GM12891 (cell line): Measurements from ENCODE around the gene RBFOX1.

Experiments used
- DNase-seq: peaks from one replicate; pipeline ENCODE4 v3.0.0; 2011; ENCODE audit warnings: low spot score; ENCODE audit not compliant: insufficient read length
- FAIRE-seq: peaks from 2 replicates; lab custom pipeline; 2011; peaks lifted over from hg19 to GRCh38; lab: Jason Lieb, UNC
- PAX5 ChIP-seq: IDR thresholded peaks from 2 replicates; pipeline ENCODE4 v1.6.1; 2011; ENCODE audit warnings: low read length, moderate library complexity, mild to moderate bottlenecking; ENCODE audit not compliant: insufficient read depth, severe bottlenecking
- POLR2A ChIP-seq: IDR thresholded peaks from 2 replicates; pipeline ENCODE4 v1.6.1; 2011; ENCODE audit warnings: low read depth, low read length, control low read depth
- POLR2AphosphoS5 ChIP-seq: IDR thresholded peaks from 2 replicates; pipeline ENCODE4 v1.6.1; 2011; ENCODE audit warnings: low read depth, low read length, control low read depth
- POU2F2 ChIP-seq: IDR thresholded peaks from 2 replicates; pipeline ENCODE4 v1.6.1; 2011; ENCODE audit warnings: low read depth, mild to moderate bottlenecking, control low read depth, low read length, moderate library complexity
- SPI1 ChIP-seq: IDR thresholded peaks from 2 replicates; pipeline ENCODE4 v1.6.1; 2011; ENCODE audit warnings: low read depth, low read length, control low read depth
- TAF1 ChIP-seq: IDR thresholded peaks from 2 replicates; pipeline ENCODE4 v1.6.1; 2011; ENCODE audit warnings: low read depth, low read length, control low read depth

The RBFOX1 gene

GRCh38 chr16:7675628-7676027, 343.0 kb downstream of the RBFOX1 start:
- FAIRE-seq (no peak), DNase-seq (no peak)
- TF ChIP-seq POU2F2 (no peak), TAF1 (no peak), POLR2A (no peak), SPI1 (no peak), PAX5 (no peak), POLR2AphosphoS5 (no peak)

- no peak for TF ChIP-seq POLR2AphosphoS5
- no peak for TF ChIP-seq POU2F2
- TF ChIP-seq POLR2A: no peak
- TF ChIP-seq SPI1: no peak
- no peak for TF ChIP-seq TAF1
- FAIRE-seq: no peak
- DNase-seq: no peak
Observed at GRCh38 chr16:7680296-7680695, 347.7 kb downstream of the RBFOX1 start.

GRCh38 chr16:7688811-7689210, 356.2 kb downstream of the RBFOX1 start:
- no peak for FAIRE-seq
- no peak for DNase-seq
- TF ChIP-seq SPI1: no peak
- no peak for TF ChIP-seq TAF1
- no peak for TF ChIP-seq PAX5
- no peak for TF ChIP-seq POU2F2
- TF ChIP-seq POLR2AphosphoS5: no peak

- TF ChIP-seq POU2F2 (no peak), POLR2AphosphoS5 (no peak), TAF1 (no peak), SPI1 (no peak), PAX5 (no peak), POLR2A (no peak)
- no peak for DNase-seq
- no peak for FAIRE-seq
Observed at GRCh38 chr16:7689234-7689633, 356.6 kb downstream of the RBFOX1 start.

GRCh38 chr16:7691533-7691932, 358.9 kb downstream of the RBFOX1 start:
- TF ChIP-seq SPI1 (no peak), POLR2A (no peak), PAX5 (no peak), POLR2AphosphoS5 (no peak), POU2F2 (no peak), TAF1 (no peak)
- FAIRE-seq (no peak), DNase-seq (no peak)

- DNase-seq (no peak), FAIRE-seq (no peak)
- TF ChIP-seq SPI1 (no peak), POLR2A (no peak), POU2F2 (no peak), PAX5 (no peak), TAF1 (no peak), POLR2AphosphoS5 (no peak)
Observed at GRCh38 chr16:7703672-7704071, 371.0 kb downstream of the RBFOX1 start.

GRCh38 chr16:7705885-7706284, 373.2 kb downstream of the RBFOX1 start:
- TF ChIP-seq POLR2AphosphoS5 (no peak), POU2F2 (no peak), POLR2A (no peak), SPI1 (no peak), TAF1 (no peak), PAX5 (no peak)
- FAIRE-seq: no peak
- DNase-seq: no peak

- FAIRE-seq (no peak), DNase-seq (no peak)
- TF ChIP-seq POLR2AphosphoS5 (no peak), SPI1 (no peak), PAX5 (no peak), POLR2A (no peak), POU2F2 (no peak), TAF1 (no peak)
Observed at GRCh38 chr16:7709186-7709585, 376.5 kb downstream of the RBFOX1 start.

- FAIRE-seq (no peak), DNase-seq (no peak)
- no peak for TF ChIP-seq POU2F2
- no peak for TF ChIP-seq POLR2AphosphoS5
- TF ChIP-seq PAX5: no peak
- no peak for TF ChIP-seq POLR2A
- TF ChIP-seq SPI1: no peak
- no peak for TF ChIP-seq TAF1
Observed at GRCh38 chr16:7713244-7713643, 380.6 kb downstream of the RBFOX1 start.

GRCh38 chr16:7714775-7715174, 382.1 kb downstream of the RBFOX1 start:
- DNase-seq (no peak), FAIRE-seq (no peak)
- TF ChIP-seq POLR2A: no peak
- TF ChIP-seq PAX5: no peak
- no peak for TF ChIP-seq TAF1
- no peak for TF ChIP-seq POU2F2
- TF ChIP-seq POLR2AphosphoS5: no peak
- no peak for TF ChIP-seq SPI1
